ENCODE data around the gene TMPRSS11A.

TMPRSS11A gene

DNA sequence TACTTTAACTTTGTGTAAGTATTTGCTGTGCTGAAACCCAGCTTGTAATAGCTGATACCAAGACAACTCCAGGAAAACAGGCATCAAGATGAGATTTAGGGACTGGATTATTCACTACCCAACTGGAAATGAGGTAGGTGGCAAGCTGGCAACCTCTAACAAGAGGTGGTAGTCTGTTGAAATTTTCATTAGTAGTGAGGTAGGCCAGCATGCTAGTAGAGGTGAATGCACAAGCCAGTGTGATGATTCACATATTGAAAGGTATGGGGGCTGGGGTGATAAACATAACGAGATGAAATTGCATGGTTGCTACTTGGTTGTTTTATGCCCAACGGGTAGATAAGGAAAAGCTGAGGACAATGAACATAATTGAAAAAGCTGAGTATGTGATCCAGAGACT lies 71.0 kb downstream of the TMPRSS11A start:
- TF ChIP-seq, protein P1, sequence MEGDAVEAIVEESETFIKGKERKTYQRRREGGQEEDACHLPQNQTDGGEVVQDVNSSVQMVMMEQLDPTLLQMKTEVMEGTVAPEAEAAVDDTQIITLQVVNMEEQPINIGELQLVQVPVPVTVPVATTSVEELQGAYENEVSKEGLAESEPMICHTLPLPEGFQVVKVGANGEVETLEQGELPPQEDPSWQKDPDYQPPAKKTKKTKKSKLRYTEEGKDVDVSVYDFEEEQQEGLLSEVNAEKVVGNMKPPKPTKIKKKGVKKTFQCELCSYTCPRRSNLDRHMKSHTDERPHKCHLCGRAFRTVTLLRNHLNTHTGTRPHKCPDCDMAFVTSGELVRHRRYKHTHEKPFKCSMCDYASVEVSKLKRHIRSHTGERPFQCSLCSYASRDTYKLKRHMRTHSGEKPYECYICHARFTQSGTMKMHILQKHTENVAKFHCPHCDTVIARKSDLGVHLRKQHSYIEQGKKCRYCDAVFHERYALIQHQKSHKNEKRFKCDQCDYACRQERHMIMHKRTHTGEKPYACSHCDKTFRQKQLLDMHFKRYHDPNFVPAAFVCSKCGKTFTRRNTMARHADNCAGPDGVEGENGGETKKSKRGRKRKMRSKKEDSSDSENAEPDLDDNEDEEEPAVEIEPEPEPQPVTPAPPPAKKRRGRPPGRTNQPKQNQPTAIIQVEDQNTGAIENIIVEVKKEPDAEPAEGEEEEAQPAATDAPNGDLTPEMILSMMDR (IDR thresholded peaks at IDR 0.05) = no peak
- H3K27ac ChIP-seq = no peak overlapping the region
- no peak for DNase-seq (ENCODE audit: low spot score)
- no peak overlapping the region for H3K4me3 ChIP-seq

DNA sequence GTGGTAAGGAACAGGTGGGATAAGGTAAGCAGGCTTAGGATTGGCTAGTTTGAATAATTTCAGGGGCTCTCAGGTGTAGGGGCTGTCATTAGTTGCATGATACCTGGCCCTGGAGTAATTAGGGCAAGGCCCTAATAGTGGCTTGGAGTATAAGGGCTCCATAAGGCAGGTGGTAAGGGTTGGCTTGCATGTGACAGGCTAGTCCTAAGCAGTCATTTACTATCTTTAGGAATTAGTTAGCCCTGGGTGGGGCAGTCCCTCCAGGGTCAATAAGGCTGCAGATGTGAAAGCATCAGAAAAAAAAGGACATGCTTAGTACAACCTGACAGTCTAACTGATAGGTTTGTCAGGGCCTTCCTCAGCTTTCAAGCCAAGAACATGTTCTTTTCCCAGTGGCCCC lies 71.6 kb downstream of the TMPRSS11A start:
- TF ChIP-seq, protein P1 (IDR thresholded peaks at IDR 0.05) = no peak
- Histone ChIP-seq H3K27ac (no peak overlapping the region), H3K4me3 (no peak overlapping the region)
- no peak for DNase-seq (ENCODE audit: low spot score)

DNA sequence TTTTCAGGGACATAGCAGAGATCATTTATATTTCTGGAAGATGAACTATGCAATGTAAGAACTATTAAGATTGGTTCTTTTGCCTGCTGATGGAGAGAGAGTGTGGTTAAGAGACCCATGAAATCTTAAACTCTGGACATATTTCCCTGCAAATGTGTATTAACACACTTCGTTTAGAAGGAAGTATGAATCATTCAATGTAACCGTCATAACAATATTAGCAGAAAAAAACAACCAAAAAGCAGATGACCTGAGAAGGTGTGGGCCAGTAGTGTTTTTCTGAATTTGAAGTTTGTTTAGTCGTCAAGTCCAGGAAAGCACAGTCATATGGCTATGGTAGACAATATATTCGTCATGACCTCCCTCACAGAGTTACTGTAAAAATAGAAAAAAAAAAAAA lies 77.0 kb downstream of the TMPRSS11A start:
- DNase-seq (ENCODE audit: low spot score) = no peak
- Histone ChIP-seq H3K27ac (no peak overlapping the region), H3K4me3 (no peak overlapping the region)
- TF ChIP-seq, protein P1 (IDR thresholded peaks at IDR 0.05) = no peak

DNA sequence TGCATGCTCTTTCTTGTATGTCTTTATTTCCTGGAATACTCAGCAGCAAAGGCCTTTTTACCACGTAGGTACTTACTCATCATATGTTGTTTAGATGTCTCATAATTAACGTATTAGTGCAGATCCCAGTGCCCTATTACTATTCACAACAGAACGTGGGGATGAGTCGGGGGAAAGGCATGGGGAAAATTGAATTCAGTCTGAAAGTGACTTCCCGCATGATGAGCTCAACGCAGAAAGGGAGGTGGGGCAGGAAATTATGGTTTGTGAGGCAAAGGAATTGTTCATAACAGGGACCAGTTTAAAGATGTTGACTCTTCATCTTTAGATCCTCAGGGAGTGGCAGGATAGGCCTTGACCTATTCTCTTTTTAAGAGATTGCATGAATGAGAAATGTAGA lies 77.5 kb downstream of the TMPRSS11A start:
- TF ChIP-seq, protein P1 (IDR thresholded peaks at IDR 0.05) = no peak
- no peak for DNase-seq (ENCODE audit: low spot score)
- H3K4me3 ChIP-seq = no peak overlapping the region
- no peak overlapping the region for H3K27ac ChIP-seq

DNA sequence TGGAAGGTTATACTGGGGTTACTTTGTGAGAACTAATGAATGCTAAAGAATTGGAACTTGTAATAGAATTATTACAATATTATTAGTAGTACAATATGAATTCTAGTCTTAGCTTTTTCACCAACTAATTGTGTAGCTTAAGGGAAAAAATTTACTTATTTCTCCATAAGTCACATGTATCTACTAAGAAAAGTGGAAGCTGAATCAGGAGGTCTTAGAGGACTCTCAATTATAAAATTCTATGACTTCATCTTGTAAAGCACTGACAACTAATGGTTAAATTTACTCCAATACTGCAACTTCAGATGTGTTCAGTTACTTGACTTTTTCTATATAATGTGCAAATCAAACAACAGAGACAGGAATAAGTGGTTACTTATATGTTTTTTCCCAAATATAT lies 78.6 kb downstream of the TMPRSS11A start:
- Histone ChIP-seq H3K4me3 (no peak overlapping the region), H3K27ac (no peak overlapping the region)
- TF ChIP-seq, protein P1 (IDR thresholded peaks at IDR 0.05) = no peak
- DNase-seq (ENCODE audit: low spot score) = no peak

DNA sequence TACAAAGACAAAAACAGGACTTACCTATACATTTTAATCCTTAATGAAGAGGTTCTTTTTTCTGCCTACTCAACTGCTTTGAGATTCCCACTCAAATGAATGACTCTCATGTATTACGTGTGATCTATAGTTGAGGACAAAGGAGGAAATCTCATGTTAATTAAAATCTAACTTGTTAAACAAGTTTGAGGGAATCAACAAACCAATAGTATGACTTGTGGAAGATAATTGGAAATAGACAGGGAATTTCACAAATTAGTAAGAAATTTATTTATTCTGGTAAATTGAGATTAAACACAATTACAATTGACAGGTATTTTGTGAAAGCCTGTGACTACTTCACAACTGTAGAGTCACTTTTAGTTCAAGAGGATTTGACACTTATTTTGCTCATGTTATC lies 79.4 kb downstream of the TMPRSS11A start, which contains the start of gene TMPRSS11D:
TMPRSS11D (minus strand) TSS at position 101 of the 400 bp plus-strand sequence; CDS start at position 32, 69 bp downstream.
- Histone ChIP-seq H3K27ac (no peak within 1 kb of the TSS), H3K4me3 (no peak within 1 kb of the TSS)
- DNase-seq (ENCODE audit: low spot score) = no peak
- TF ChIP-seq, protein P1 (IDR thresholded peaks at IDR 0.05) = no peak

DNA sequence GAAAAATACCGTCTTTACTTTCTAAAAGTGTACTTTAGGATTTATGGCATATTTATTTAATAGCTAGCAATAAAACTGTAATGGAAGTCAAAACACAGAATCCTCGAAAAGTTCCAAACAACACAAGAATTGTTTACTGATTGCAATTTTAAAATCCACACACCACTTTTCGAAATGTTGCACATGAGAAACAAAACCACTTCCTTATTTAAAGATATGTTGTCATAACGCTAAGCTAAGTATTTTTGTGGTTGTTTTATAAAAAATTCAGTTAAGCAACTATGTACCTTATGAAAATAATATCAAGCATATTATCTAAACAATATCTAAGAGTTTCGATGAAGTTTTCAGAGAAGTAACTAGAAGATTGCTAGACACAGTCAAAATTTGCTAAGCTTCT lies 79.8 kb downstream of the TMPRSS11A start:
- Histone ChIP-seq H3K4me3 (no peak overlapping the region), H3K27ac (no peak overlapping the region)
- DNase-seq (ENCODE audit: low spot score) = no peak
- TF ChIP-seq, protein P1 (IDR thresholded peaks at IDR 0.05) = no peak
